Tongue (tissue), 2 donors: ENCODE measurements around the gene RTP5. TPM values are rescaled to one million over a fixed set of nuclear protein-coding genes. Genes with fewer than 3 reads are reported as not detected.
A peak's percentile ranks its signal among the peaks of the same experiment; 100 is the strongest.
"Not testable (repeated sequence)": the region's sequence is repeated elsewhere in the genome, so short reads cannot be mapped to it uniquely, and the experiment has no call there.

ENCODE experiments used
- DNase-seq: peaks from one replicate; pipeline ENCODE4 v3.0.0-alpha.2; 2015
- total RNA-seq: library from RNA; depleted of rRNA; stranded (reverse); fragments of >200 nt; gene quantifications from one replicate; pipeline ENCODE4 v1.2.3, GENCODE V29; 2014

Gene RTP5
- not detected for total RNA-seq

GRCh38 chr2:241869087-241869961, at the start of gene RTP5:
Gene RTP5 (plus strand): TSS chr2:241869729. CDS start chr2:241869757, 28 bp downstream.
- no peak for DNase-seq

- DNase-seq: not testable (repeated sequence)
Observed at GRCh38 chr2:241819947-241820624, 49.4 kb upstream of the RTP5 start.

GRCh38 chr2:241820625-241821384, 48.7 kb upstream of the RTP5 start:
- no peak for DNase-seq

GRCh38 chr2:241821460-241822263, 47.9 kb upstream of the RTP5 start:
- DNase-seq: no peak

GRCh38 chr2:241822264-241822623, 47.3 kb upstream of the RTP5 start:
- DNase-seq: no peak

GRCh38 chr2:241823531-241824437, 45.7 kb upstream of the RTP5 start:
- not testable (repeated sequence) for DNase-seq

- no peak for DNase-seq
Observed at GRCh38 chr2:241827394-241827793, 42.1 kb upstream of the RTP5 start.

GRCh38 chr2:241833101-241833663, 36.3 kb upstream of the RTP5 start:
- no peak for DNase-seq

- not testable (repeated sequence) for DNase-seq
Observed at GRCh38 chr2:241833756-241834526, 35.6 kb upstream of the RTP5 start.

GRCh38 chr2:241834527-241835210, 34.9 kb upstream of the RTP5 start:
- DNase-seq: no peak

GRCh38 chr2:241835611-241836010, 33.9 kb upstream of the RTP5 start:
- DNase-seq: no peak

GRCh38 chr2:241836292-241836691, 33.2 kb upstream of the RTP5 start:
- no peak for DNase-seq

GRCh38 chr2:241837197-241837965, 32.1 kb upstream of the RTP5 start:
- DNase-seq: no peak

GRCh38 chr2:241841181-241842066, 28.1 kb upstream of the RTP5 start:
- no peak for DNase-seq

- no peak for DNase-seq
Observed at GRCh38 chr2:241842067-241842415, 27.5 kb upstream of the RTP5 start.

GRCh38 chr2:241842620-241843211, 26.8 kb upstream of the RTP5 start:
- peak; percentile 16 for DNase-seq
